Stimulated activated CD8-positive, alpha-beta memory T cell treated with anti-CD3 and anti-CD28 coated beads, Interleukin-12 subunit alpha, Interleukin-12 subunit beta, amount 100 ng/mL, for 4 hours (primary cell): ENCODE data around the gene SFTA2.
A peak's percentile ranks its signal among the peaks of the same experiment; 100 is the strongest.
"Not testable (repeated sequence)": the region's sequence is repeated elsewhere in the genome, so short reads cannot be mapped to it uniquely, and the experiment has no call there.

Experiments
- DNase-seq: peaks from one replicate; pipeline ENCODE4 v3.0.0-alpha.2; 2020; ENCODE audit warnings: low read depth

SFTA2 gene

GRCh38 chr6:30942338-30943060 lies 10.5 kb upstream of the SFTA2 start:
- no peak for DNase-seq

DNA sequence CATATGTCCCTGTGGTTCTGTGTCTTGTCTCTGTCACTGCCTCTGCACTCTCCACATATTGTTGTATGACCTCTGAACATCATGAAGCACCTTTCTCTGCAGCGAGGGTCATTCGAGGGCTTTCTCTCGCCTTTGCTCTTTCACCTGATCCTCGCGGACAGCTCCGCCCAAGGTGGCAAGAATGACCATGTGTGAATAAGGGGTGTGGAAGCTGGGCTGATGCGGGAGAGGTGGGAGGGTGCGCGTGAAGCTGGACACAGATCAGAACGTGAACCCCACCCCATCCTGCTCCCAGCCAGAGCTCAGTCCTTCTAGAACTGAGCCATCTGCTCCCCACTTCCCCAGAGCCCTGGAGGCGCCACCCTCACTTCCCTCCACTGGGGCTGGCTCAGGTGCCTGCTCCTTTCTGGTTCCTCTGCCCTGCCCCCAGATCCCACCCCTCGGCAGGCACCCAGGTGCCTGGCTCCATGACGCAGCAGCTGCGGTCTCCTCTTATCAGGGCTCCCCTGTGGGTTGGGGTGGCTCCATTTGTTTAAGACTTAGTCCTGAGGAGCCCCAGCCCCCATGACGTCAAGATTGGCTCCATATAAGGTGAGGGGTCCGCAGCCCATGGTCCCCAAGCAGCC lies 8.5 kb upstream of the SFTA2 start, which contains the start of gene MUCL3:
Gene MUCL3, plus strand, starts transcription at position 613 of the 626 bp plus-strand sequence. CDS start 27 bp downstream, outside the sequence.
- DNase-seq = no peak

DNA sequence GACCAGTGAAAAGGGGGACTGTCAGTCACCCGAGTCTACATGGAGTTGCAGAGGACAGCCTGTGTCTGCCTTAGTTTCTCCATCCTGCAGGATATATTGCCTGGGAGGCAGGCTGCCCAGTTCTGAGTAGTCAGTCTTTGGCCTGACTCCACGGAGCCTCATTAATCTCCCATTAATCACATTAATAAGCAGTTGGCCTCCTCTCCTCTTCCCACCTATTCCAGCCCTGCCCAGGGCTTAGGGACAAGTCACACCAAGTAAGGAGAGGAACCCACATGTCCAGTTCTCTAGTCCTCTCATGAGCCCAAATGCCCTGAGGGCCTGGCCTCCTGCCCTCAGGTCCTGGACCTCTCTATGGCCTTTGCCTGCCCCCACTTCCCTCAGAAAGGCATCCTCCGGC lies 7.5 kb upstream of the SFTA2 start:
- no peak for DNase-seq

GRCh38 chr6:30938730-30939129 lies 6.8 kb upstream of the SFTA2 start:
- DNase-seq = no peak

GRCh38 chr6:30937265-30937664 lies 5.3 kb upstream of the SFTA2 start:
- DNase-seq = no peak

- DNase-seq = no peak
Measured at GRCh38 chr6:30935018-30935417, 3.0 kb upstream of the SFTA2 start.

GRCh38 chr6:30932665-30933365 lies 845 bp upstream of the SFTA2 start:
- DNase-seq = no peak

GRCh38 chr6:30931272-30931671 lies 698 bp downstream of the SFTA2 start:
- DNase-seq = no peak

DNA sequence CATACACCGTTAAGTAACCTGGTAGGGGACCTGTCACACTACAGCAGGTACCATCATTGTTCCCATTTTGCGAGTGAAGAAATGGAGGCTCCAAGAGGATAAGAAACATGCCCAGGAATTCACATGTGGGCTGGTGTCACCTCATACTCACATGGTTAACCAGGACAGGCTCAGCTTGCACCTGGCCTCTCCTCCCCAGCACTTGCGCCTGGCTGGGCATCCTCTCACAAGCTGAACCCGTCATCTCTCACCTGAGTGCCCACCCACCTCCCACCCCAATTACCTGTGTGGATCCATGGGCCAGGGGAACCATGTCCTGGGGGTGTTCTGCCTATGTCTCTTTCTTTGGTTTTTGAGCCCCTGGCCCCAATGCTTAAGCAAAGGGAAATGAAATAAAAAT lies 1.5 kb downstream of the SFTA2 start:
- DNase-seq = no peak

DNA sequence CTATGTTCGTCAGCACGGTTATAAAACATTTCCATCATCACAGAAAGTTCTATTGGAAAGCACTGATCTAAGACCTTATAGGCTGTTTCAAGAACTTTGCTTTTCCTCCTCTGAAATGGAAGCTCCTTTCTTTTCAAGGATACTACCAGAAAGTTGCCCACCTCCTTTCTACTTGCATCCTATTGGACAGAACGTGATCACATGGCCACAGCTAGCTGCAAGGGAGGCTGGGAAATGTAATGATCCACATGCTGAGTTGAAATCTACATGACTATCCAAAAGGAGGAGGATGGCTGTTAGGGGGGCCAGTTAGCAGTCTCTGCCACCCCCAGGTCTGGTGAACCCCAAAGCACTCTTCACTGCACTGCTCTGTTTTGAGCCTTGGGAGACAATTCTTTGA lies 3.3 kb downstream of the SFTA2 start:
- no peak for DNase-seq

GRCh38 chr6:30927080-30927479 lies 4.9 kb downstream of the SFTA2 start:
- DNase-seq = not testable (repeated sequence)

- no peak for DNase-seq
Measured at GRCh38 chr6:30926644-30927043, 5.3 kb downstream of the SFTA2 start.

GRCh38 chr6:30924040-30924627 lies 7.8 kb downstream of the SFTA2 start:
- DNase-seq = not testable (repeated sequence)

DNA sequence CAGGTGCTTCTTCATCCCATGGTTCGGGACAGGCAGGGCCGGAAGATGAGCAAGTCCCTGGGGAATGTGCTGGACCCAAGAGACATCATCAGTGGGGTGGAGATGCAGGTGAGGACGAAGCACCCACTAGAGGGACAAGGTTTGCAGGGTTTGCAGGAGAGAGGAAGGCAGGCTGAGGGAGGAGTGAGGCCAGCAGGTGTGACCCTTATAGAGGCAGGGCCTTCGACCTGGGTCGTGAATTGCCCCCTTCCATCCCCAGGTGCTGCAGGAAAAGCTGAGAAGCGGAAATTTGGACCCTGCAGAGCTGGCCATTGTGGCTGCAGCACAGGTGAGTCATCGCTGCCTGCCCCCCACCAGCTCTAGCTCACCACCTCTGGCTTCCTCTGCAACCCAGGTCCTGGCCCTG lies 9.5 kb downstream of the SFTA2 start:
- DNase-seq = no peak

- DNase-seq = no peak
Measured at GRCh38 chr6:30918670-30919069, 13.3 kb downstream of the SFTA2 start.

- DNase-seq = no peak
Measured at GRCh38 chr6:30917487-30917886, 14.5 kb downstream of the SFTA2 start.

DNA sequence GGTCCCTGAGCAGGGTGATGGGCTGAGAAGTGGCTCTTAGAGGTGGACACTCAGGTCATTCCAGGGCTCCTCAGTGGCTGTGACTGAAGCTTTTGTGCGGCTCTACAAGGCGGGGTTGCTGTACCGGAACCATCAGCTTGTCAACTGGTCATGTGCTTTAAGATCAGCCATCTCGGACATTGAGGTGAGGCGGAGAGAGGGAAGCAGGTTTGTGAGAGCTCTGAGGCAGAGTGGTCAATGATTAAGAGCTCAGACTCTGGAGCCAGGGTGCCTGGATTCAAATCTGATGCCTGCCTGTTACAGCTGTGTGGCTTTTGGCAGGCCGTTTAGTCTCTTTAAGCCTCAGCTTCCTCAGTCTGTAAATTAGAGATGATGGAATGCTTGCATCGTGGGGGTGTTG lies 14.9 kb downstream of the SFTA2 start:
- no peak for DNase-seq

DNA sequence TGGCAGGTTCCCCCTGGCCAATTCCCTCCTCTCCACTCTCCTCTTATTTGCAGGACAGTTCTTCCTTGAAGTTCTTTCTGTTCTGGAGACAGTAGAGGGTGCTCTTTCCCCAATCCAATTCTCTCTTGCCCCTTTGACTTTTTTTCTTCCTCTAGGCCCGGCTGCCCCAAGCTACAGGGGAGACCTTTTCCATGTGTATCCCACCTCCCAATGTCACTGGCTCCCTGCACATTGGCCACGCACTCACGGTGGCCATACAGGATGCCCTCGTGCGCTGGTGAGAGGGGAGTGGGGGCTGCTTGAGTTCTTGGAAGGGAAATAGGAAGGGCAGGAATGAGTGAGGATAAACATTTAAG lies 16.4 kb downstream of the SFTA2 start:
- DNase-seq = no peak

DNA sequence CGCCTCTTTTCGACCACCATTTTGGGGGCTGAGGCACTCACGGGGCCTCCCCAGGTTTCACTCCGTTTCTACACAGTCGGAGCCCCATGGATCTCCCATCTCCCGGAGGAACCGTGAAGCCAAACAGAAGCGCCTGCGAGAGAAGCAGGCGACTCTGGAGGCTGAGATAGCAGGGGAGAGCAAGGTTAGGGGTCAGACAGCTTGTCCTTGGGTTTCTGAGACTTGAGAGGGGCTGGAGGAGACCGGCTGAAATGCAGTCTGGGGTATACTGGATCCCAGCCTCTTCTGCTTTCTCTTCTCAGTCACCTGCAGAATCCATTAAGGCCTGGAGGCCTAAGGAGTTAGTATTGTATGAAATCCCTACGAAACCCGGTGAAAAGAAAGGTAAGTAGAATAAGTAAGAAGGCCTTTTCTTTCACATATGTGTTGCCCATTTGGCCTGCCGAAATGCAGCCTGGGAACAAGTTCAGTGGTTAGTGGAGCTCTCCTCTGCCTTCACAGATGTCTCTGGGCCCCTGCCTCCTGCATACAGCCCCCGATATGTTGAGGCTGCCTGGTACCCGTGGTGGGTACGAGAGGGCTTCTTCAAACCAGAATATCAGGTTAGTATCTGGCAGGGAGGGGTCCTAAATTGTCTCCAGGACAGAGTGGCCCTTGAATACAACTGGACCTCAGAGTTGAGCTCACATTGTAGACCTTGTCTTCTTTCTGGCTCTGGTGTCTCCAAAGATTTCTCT lies 16.9 kb downstream of the SFTA2 start:
- DNase-seq = no peak

DNA sequence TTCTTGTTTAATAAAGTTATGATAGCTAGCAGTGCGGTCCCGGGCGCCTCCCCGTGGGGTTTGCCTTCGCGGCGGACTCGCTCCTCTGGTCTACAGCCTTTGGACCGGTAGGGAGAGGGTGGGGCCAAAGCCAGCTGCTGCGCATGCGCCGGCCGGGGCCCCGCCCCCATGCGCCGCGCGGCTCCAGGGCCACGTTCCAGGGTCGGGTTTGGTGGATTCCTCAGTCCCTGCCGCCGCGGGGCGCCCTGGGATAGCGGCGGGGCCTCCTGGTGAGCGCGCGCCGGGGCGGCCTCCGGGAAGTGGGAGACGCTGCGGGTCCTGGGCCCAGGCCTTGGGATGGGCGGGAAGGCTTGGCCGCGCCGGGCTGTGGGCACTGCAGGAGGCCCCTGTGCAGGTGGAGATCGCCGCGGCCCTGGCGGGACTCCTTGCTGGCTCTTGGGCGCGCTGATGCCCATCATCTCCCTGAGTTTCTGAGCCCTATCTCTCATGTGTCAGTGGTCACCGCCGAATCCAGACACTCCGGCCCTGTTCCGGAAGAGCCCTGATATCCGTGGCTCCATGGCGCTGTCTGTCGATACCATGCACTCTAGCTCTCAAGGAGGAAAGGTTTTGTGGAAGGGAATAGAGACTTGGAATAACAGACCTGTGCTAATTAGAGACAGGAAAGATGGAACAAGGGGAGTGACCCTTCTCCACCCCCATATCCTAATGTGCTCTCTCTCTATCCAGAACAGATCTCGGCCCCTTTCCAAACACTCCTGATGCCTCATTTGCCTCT lies 17.7 kb downstream of the SFTA2 start, which contains the start of gene VARS2:
Gene VARS2, plus strand, starts transcription at position 163 of the 778 bp plus-strand sequence. Its CDS starts 599 bp downstream, at position 762.
- DNase-seq = peak; percentile 80

DNA sequence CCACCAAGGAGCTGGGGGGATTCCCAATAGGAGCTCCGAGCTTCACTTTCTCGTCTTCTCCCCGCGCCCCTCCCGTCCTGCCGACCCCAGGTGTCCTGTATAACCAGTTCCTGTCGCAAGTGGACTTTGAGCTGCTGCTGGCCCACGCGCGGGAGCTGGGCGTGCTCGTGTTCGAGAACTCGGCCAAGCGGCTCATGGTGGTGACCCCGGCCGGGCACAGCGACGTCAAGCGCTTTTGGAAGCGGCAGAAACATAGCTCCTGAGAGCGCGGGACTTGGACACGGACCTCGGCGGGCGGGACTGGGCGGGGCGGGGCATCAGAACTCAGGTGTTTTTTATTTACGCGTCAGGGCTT lies 18.3 kb downstream of the SFTA2 start:
- DNase-seq = no peak
